HG03039 (cell line): ENCODE data around the gene AMELX.
A peak's percentile ranks its signal among the peaks of the same experiment; 100 is the strongest.

Experiments used
- ATAC-seq: cut with Tn5 transposase; IDR thresholded peaks from one replicate; pipeline ENCODE4 v1.9.1; 2021; ENCODE audit warnings: mild to moderate bottlenecking, moderate library complexity; ENCODE audit not compliant: unreplicated experiment

AMELX gene

DNA sequence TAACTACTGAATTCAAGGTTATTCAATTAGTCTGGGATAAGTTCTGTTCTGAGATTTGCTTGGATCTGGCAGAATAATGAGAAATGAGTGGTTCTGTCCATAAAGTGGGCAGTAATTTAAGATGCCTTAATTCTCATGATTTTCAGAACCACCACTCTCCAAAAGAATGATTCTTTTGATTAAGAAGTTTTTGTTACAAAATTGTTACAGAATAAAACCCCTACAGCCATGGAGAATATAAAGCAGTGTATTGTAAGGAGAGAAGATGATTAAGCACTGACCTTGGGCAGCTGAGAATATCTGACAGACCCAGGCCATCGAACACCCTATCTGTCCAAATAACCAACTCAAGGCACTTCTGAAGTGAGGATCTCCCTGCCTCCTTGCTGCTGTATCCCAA is 12.4 kb downstream of the AMELX start:
- ATAC-seq = no peak

DNA sequence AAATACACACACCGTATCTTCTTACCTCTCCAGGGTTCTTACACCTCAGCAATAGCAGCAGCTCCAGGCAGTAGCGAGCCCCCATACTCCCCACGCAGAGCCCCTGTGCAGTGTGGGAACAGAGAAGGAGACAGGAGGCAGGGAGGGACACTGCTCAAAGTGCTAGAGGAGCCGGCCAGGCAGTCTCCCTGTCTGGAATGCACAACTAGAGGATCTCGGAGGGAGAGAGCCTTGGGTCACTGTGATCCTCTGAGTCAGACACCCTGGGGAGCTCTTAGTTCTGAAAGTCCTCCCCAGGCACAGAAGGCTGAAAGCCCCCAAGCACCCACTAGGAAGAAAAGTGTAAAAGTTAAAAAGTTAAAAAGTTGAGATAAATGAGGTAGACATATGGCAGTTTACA is 16.0 kb downstream of the AMELX start:
- no peak for ATAC-seq

DNA sequence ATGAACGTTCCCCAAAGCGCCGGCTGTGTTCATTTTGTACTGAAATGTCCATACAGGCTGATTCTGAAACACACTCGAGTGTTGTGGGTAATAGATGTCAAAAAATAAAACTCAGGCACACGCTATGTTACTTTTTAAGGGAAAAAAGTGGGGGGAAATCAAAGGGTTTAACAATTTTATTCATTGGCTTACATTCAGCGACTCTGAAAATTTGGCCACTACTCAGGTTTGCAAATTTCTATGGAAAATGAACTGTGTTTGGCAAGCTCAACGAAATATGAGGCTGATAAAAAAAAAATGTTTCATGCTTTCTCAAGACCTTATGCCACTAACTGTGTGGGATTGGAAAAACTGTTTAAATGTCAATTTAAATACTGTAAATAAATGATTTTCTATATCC is 18.5 kb downstream of the AMELX start:
- ATAC-seq = no peak

DNA sequence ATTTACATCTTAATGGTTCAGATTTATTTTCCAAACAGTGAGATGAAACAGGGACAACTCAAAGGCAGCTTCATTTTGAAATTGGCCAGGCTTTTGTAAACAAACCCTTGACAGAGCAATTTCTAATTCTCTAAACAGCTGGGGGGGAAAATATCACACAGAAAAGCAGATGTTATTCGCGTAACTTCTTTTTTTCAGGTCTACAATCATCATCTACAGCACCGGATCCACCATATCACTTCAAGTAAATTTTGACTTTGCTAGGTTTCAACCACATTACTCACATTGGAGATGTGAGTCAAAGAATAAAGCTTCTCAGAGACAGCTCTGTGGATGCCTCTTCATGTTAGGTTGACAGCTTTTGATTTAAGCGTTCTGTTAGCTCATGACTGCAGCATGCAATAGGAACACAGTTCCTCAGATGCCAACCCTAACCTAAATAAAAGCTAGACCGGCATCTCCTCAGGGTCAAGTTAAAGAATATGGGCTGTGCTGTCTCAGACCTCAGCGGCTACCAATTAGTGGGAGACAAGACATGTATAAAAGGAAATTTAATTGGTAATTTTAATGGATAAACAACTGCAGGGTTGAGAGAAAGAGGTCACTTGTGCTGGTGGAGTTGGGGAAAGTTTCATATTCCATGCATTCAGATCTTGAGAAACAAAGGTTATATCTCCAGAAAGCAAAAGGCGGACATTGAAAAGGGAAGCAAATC is 26.8 kb downstream of the AMELX start:
- no peak for ATAC-seq

DNA sequence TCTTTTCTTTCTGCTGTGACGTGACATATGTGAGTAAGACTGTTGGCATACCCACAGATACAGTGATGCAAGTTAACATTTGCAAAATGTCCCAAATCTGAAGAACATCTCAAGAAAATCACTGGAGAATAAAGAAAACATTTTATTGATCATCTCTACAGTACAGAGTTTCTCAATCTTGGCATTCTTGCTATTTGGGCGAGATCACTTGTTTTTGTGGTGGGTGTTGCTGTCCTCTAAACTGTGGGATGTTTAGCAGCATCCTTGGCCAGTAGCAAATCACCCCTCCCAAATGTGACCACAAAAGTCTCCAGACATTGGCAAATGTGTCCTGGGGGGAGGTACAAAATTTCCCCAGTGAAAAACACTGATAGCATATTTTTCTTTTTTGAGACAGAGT is 28.8 kb downstream of the AMELX start:
- ATAC-seq = no peak

DNA sequence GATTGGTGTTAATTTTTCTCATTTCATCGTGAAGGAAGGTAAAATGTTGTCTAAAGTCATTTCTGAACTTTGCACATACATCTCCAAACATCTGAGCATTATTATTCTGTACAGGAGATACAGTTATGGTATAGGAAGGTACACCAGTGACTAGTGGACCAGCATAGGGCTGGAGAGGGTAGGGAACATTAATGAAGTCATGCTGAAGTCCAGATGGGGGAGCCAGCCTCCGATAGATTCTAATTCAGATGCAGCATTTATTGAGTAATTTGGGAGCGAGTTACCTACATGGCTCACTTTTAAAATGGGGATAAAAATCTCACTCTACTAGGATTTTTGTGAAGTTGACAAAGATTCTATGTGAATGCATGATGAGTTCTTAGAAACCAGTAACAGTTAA is 34.9 kb downstream of the AMELX start:
- no peak for ATAC-seq

DNA sequence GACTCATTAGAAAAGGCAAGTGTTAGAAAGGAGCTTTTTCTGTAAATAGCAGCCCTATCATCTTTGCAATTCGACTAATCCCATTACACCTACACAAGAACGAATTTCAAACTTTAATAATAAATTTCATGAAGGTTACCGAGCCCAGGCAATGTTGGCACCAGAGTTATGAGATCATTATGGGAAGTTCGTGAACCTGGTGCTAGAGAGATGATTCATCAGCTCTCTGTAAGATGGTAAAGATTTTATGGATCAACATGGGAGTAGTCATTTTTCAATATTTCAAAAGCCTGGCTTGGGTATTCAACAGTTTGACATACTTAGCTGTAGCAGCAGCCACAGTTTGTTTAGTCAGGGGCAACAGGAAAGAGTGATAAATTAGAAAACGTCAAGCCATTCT is 35.8 kb downstream of the AMELX start:
- no peak for ATAC-seq

DNA sequence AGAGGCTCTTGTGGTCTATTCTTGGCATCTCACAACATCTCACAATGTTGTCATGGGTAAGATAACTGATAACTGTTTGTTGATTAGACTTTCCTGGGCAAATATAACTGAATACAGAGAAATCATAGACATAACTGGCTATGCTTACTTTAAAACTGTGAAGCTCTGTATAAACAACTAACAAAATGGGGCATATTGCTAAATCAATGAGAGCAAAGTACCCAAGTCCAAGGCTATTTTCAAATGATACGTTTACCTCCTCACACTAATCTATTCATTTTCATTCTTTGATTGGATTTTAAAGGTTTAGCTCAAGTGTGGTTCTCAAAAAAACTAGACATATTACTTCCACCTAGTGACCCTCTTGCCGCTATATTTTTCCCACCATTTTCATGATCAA is 38.6 kb downstream of the AMELX start:
- ATAC-seq = no peak

DNA sequence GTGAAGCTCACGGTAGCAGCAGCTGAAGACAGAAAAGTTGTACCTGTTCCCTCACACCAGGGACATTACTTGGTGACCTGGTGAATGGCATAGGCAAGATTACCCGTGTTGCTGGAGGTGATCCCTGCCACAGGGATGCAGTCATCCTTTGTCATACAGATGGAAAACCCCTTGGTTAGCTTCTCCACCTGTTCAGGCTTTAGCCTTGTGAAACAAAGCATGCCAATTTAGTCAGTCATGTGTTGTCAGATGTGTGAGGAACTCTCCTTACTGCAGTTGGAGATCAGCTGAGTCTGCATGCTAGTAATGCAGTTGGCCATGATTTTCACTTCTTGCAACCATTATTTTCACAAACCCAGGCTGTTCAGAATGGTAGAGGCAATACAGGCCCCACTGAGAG is 41.0 kb downstream of the AMELX start:
- no peak for ATAC-seq

DNA sequence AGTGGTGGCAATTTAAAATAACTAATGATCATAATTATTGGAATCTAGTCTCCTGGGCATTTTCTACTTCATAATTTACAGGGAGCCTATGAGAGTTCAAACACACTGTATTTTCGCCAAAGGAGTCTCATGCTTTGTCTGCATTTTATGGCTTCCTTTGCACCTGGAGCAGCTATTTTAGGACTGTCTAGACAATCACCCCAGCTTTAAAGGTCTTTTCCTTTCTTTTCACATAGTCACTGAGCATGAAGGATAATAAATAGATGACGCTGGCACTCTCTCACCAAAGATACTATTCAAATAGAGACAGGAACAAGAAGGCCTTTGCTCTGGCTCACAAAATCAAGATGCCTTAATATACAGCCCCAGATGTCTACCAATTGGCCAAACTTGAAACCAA is 43.0 kb downstream of the AMELX start:
- no peak for ATAC-seq

DNA sequence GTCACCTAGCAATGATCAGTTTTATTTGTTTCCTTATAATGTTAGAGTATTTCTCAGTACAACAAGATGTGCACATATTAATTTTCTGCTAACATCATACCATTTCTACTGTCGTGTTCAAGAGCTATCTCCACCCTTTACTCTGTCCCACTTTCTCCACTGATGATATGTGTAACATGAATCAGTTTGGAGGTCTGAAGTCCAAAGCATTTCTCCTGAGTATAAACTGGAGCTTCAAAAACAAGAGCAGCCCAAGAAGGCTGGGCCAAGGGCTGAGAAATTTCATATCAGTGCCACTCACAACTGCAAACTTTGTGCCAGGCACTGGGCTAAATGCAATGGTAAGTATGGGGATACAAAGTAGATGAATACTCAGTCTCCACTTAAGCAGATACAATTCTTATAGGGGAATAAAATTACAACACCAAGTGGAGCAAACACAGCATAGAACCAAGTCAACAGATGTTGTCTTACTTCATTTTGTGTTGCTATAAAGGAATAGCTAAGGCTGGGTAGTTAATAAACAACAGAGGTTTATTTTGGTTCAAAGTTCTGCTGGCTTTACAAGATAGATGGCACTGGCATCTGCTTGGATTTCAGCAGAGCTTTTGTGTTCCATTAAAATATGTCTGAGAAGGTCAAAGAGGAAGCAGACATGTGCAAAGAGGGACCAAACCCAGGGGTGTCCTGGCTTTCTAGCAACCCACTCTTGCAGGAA is 44.2 kb downstream of the AMELX start:
- ATAC-seq = no peak

DNA sequence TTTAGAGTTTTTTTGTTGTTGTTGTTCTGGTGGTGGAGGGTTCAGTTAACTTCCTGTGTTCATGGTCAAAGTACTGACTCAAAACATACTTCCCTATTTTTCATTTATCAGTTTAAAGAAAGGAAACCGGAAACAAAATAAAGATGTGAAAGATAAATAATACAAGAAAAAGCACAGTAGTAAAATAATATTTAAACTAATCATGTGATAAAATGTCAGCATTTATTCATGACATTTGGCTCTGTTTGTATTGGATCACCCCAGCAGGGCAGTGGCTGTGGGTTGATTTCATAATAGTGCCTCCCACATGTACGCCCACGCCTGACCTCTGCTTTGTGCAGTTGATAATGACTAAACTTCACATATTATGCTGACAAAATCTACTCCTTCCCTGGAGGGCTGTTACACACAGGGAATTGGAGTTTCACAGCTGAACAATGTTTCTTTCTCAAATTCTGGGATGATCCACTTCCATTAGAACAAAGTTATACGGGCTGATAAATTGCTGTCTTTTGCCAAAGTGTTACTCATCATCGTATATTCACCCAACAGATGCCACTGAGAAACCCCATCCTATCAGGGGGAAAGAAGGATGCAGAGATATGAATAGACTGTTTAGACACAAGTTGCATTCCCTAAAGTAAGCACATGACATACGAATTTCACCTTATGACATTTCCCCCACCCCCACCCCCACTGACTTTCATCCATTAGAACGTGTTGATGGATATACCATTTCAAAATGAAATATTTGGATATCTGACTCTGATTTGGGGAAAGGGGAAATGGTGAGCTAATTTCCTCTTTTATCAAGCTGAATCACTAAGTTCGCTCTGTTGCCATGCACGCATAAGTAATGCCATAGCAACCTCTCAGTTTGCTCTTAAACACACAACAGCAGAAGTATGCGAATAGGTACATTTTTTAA is 48.3 kb downstream of the AMELX start:
- ATAC-seq = peak; percentile 56

DNA sequence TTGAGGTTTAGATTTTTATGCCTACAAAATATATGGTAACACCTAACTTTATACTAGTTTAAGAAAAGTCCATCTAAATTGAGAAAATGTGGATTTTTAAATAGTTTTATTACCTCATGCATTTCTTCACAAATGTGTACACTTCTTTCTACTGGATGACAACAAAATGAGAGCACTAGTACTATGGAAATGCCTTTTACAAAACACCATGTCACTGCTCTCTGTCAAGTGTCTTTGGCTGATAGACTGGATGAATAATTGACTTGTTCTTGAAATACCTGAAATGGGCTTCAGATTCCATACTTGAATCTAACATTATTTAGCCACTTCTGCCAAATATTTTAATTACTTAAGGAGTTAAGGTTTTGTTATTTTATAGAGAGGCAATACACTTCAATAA is 49.5 kb downstream of the AMELX start:
- ATAC-seq = no peak

DNA sequence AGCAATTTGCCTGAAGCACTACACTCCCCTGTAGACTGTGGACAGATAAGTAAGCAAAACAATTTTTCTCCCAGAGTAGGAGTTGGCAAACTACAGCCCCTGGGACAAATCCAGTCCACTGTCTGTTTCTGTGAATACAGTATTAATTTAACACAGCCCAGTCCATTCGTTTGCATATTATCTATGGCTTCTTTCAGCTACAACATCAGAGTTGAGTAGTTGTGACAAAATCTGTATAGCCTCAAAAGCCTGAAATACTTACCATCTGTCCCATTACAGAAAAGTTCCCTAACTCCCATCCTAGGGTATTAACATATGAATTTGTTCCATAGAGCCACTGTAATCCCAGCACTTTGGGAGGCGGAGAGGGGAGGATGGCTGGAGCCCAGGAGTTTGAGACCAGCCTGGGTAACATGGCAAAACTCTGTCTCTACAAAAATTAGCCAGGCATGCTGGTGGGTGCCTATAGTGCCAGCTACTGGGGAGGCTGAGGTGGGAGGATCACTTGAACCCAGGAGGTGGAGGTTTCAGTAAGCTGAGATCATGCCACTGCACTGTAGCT is 53.0 kb downstream of the AMELX start:
- ATAC-seq = no peak

DNA sequence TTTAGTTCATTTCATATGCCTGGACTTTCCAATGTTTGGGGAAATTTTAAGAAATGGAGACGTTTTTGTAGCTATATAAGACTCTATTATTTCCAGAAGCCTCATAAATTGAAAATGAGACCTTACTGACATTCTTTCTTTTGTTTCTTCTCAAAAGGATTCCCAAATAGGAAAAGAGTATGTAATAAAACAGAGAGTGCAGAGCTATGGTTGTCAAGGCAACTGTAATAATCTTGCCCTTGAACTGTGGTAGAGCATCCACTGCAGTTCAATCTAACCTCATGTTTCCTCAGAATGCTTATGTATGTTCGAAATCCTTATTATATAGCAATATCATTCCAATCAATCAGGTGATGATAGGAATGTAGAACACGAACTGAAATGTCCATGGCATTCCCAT is 54.1 kb downstream of the AMELX start:
- no peak for ATAC-seq

DNA sequence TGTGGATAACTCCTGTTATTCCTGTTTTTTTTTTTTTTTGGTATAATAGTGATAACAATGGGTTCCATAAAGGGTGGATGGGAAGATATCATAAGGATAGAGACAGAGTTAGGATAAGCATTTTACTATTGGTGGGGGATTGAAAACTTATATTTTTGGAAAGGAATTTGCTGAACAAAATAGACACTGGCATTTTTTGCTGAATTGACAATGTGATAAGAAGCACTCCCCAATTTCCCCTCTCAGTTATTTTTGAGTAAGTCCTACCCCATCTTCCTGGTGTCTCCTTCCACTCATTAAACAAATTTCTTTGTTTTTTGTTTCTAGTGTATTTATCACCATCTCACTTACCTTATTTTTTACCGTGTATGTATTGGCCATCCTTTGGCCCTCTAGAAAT is 55.8 kb downstream of the AMELX start:
- no peak for ATAC-seq

DNA sequence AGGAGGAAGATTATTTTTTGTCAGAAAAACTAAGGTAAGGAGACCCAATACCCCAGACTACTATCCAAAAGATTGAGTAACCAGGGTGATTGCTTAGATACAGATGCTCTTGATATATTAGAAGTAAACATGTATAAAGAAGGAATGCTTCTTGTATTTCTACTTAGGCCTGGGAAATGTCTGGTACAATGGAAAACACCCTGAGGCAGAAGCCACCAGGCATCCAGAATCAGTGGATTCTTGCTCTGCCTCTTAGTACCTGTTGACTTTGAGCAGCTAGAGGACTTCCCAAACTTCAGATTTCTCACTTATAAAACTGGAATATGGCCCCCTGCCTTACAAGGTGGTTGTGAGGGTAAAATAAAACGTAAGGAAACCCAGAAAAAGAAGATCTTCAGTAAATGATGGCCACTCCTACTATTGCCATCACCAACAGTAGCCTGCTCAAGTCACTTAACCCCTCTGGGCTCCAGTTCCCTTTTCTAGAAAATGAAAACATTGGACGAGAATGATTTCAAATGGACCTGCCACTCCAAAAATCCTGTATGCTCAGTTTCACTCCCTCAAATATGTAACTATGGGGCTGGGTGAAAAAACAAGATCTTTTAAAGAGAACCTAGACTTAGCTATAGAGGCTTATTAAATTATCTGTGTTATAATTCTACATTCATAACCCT is 56.6 kb downstream of the AMELX start:
- no peak for ATAC-seq
